ENCODE measurements around the gene TEX19.

GRCh38 chr17:82332669-82333278 lies 26.3 kb upstream of the TEX19 start:
- no peak for TF ChIP-seq USF2 (IDR thresholded peaks at IDR 0.05; ENCODE audit: low read depth, low read length)
- TF ChIP-seq POLR2A (IDR thresholded peaks at IDR 0.05; ENCODE audit: low read depth, low read length), result no peak
- TF ChIP-seq CTCF (conservative IDR thresholded peaks at IDR 0.05; ENCODE audit: low read depth, low read length), result no peak

All from IMR-90 (cell line).